NCI-H1092 treated with DMSO at 0.1 percent for 48 hours (cell line): Measurements from ENCODE around the gene GRIN2C.
A peak's percentile ranks its signal among the peaks of the same experiment; 100 is the strongest.

Experiments used
- DNase-seq: peaks from one replicate; lab custom pipeline; 2025; lab: John Stamatoyannopoulos, UW

The GRIN2C gene

GRCh38 chr17:74846621-74847020 lies 13.1 kb downstream of the GRIN2C start:
- no peak for DNase-seq

DNA sequence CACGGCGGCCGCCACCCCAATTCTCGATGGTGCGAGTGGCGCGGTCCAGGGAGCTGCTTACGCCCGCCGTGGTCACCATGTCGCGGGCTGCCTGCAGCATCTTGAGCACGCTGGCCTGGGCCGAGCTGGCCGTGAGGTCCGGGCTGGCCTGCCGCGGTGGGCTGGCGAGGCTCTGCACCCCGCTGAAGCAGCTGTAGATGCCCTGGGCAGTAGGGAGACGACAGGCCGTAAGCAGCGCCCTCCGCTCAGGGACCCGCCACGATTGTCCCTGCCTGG lies 16.4 kb downstream of the GRIN2C start:
- DNase-seq, result no peak

GRCh38 chr17:74842599-74843351 lies 16.9 kb downstream of the GRIN2C start:
- DNase-seq, result peak; percentile 78

DNA sequence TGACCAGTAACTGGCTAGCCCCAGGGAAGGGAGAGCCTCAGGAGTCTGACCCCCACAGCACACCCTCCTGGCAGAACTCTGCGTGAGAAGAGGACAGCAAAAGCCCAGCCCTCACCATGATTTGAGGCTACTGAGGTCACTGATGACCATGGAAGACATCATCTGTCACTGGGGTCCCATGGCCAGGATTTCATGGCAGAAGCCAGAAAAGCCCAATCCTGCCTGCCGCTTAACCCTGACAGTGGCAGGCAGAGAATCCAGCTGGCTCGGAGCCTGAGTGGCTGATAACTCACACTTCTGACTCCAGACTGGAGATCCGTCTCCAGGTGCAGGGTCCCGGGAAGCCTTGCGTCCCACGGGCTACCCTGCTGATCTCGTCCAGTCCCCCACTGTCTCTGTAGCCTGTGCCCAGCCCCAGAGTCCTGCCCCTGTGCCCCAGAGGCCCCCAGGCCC lies 17.5 kb downstream of the GRIN2C start:
- no peak for DNase-seq

GRCh38 chr17:74840989-74841666 lies 18.6 kb downstream of the GRIN2C start:
- DNase-seq, result no peak

DNA sequence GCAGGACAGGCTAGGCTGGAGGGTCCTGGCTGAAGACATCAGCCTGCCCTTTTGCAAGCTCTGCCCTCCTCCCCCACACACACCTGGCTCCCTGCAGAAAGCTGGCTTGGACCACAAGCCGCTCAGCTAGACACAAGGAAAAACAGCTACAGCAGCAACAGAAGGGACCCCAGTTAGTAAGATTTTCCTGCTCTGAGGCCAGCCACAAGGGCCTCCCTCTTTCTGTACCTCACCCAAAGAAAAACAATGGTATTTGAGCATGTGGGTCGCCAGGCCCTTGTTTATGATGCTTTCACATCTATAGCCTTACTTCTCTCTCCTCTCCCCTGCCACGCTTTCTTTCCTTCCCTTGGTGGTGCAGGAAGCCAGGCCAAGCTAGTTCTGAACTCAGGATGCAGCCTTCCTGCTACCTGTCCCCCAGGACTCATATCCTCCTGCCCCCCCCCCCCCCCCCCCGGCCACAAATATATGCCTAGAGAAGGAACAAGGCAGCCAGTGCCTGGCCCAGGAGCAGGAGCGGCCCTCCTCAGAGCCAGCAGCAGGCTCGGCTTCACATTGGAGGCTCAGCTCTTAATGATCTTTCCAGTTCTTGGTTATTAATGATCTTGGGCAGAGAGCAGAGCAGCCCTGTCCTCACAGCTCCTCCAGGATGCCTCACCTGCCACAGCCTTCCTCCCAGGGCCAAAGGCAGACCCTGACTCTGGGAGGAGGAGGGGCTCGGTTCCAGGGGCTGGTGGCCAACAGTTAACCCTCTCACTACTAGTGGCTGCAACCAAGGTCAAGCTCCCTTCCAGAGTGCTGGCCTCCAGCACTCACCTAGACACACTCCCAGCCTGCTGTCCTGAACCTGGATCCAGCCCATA lies 19.5 kb downstream of the GRIN2C start:
- no peak for DNase-seq

- no peak for DNase-seq
Observed at GRCh38 chr17:74838274-74838673, 21.4 kb downstream of the GRIN2C start.

DNA sequence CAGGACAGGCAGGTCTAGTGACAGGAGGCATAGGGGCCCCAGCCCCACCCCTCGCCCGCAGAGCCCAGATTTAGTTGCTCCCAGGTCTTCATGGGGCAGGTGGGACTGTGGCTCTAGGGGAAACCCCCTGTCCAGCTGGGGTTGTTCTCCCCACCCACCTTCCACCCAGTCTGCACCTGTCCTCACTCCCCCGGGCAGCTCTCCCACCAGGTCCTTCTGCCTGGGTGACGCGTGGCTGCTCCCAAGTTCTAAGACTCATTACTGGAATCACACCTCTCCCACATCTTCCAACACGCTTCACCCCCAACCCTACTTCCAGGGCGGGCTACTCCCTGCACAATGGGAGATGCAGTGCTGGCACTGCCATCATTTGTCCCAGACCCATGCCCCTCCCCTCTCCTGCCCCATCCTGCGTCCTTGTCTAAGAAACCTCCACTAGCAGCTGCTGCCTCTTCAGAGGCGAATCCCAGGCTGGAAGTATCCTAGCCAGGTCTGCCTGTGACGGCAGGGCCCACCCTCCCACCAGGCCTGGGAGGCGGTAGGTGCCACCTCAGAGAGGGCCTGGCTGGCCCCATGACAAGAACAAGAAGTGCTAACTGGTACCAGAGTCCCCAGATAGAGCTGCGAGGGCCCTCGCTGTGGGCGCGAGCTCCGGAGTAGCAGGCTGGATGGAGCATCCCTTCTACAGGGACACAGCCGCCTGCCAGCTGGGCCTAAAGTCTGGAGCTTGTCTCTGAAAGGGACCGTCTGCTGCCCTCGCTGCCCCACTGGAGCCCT lies 22.8 kb downstream of the GRIN2C start:
- no peak for DNase-seq

DNA sequence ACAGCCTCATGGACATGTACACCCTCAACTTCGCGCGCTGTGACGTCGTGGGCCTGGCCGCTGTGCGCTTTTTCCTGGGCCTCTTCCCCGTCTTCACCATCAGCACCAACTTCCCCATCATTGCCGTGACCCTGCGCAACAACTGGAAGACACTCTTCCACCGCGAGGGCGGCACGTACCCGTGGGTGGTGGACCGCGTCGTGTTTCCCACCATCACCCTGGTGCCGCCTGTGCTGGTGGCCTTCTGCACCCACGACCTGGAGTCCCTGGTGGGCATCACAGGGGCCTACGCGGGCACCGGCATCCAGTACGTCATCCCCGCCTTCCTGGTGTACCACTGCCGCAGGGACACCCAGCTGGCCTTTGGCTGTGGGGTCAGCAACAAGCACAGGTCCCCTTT lies 23.5 kb downstream of the GRIN2C start:
- no peak for DNase-seq

- DNase-seq, result no peak
Observed at GRCh38 chr17:74833501-74834377, 25.9 kb downstream of the GRIN2C start.

GRCh38 chr17:74832421-74832820 lies 27.3 kb downstream of the GRIN2C start:
- DNase-seq, result no peak

DNA sequence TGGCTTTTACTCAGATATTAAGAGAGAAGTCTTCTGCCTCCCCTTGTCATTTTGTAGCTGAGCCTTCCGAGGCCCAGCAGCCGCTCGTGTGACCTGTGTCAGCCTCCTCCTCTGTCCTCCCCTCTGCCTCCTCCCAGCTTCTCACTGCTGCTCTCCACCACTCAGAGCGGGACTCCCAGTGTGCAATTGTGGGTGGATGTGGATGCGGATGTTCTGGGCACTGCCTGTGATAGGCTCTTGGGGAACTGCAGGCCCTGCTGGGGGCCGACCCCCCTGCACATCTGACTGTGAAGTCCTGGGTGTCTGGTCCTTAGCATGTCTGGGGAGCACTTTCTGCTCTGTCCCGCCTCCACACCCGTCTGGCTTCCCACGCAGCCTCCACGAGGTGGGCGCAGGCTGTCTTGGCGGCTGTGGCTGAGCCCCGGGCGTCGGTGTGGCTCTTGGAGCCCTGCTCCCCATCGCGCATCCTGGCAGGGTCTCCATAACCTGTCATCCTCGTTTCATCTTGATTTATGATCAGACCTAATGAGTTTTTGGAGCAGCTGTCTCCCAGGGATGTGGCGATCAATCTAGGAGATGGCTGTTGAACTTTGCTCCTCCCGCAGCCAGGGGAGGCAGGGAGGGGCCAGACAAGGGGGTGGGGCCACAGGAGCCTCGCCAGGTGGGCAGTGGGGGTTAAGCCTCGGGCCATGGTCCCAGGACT lies 28.1 kb downstream of the GRIN2C start:
- no peak for DNase-seq

GRCh38 chr17:74830861-74831260 lies 28.8 kb downstream of the GRIN2C start:
- DNase-seq, result no peak

- no peak for DNase-seq
Observed at GRCh38 chr17:74827800-74828199, 31.9 kb downstream of the GRIN2C start.

- no peak for DNase-seq
Observed at GRCh38 chr17:74825952-74826719, 33.5 kb downstream of the GRIN2C start.

GRCh38 chr17:74824961-74825627 lies 34.6 kb downstream of the GRIN2C start:
- no peak for DNase-seq

GRCh38 chr17:74822939-74823367 lies 36.7 kb downstream of the GRIN2C start:
- DNase-seq, result no peak

GRCh38 chr17:74822335-74822938 lies 37.2 kb downstream of the GRIN2C start:
- DNase-seq, result peak; percentile 3
